ENCODE data around the gene URB2. TPM values are rescaled to one million over a fixed set of nuclear protein-coding genes. Genes with fewer than 3 reads are reported as not detected.
"Not testable (repeated sequence)": the region's sequence is repeated elsewhere in the genome, so short reads cannot be mapped to it uniquely, and the experiment has no call there.

Gene URB2
- total and polyA plus RNA-seq, 2 donors: 3.7 to 7.5 TPM

DNA sequence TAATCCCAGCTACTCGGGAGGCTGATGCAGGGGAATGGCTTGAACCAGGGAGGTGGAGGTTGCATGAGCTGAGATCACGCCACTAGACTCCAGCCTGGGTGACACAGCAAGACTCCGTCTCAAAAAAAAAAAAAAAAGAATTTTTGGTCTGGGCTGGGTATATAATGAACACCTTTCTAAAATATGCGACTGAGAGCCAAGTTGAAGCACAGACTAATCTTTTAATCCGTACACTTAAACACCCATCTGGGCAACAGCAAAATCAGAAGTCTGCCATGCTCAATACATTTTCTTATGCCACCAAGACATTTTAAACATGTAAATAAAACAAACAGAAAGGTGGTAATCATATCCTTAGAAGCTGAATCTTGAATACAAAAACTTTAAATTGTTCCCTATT is 35.9 kb upstream of the URB2 start:
- Histone ChIP-seq H3K27ac (ENCODE audit: low read depth in 1 of 2, low read length in 1 of 2) (no peak overlapping the region), H3K9me3 (ENCODE audit: control insufficient read depth in 2 of 2, insufficient read depth in 1 of 2, low read length in 1 of 2) (no peaks in the 10 kb centered on the region), H3K4me1 (ENCODE audit: control insufficient read depth in 2 of 2, insufficient read depth in 2 of 2, low read length in 2 of 2) (no peaks in the 10 kb centered on the region), H3K27me3 (ENCODE audit: control insufficient read depth in 2 of 2, insufficient read depth in 1 of 2, low read length in 1 of 2) (no peaks in the 10 kb centered on the region), H3K36me3 (ENCODE audit: control insufficient read depth in 2 of 2, insufficient read depth in 2 of 2, low read length in 1 of 2) (peaks cover 18 to 29% of the 10 kb centered on the region in 2 donors), H3K4me3 (ENCODE audit: low read length in 2 of 2) (no peak overlapping the region)
- 98% methylated on average over 5 of the region's 5 CpGs for WGBS
- no peak for DNase-seq (ENCODE audit: low read depth in 6 of 9, low spot score in 9 of 9)

GRCh38 chr1:229593800-229594199 is 32.2 kb upstream of the URB2 start:
- WGBS: 99% methylated on average over 12 of the region's 12 CpGs
- H3K27ac ChIP-seq (ENCODE audit: low read depth in 1 of 2, low read length in 1 of 2): no peak overlapping the region
- H3K4me1 ChIP-seq (ENCODE audit: control insufficient read depth in 2 of 2, insufficient read depth in 2 of 2, low read length in 2 of 2): no peaks in the 10 kb centered on the region
- no peak overlapping the region for H3K4me3 ChIP-seq (ENCODE audit: low read length in 2 of 2)
- no peak for DNase-seq (ENCODE audit: low read depth in 6 of 9, low spot score in 9 of 9)
- H3K9me3 ChIP-seq (ENCODE audit: control insufficient read depth in 2 of 2, insufficient read depth in 1 of 2, low read length in 1 of 2): no peaks in the 10 kb centered on the region
- peaks cover 27 to 38% of the 10 kb centered on the region in 2 donors for H3K36me3 ChIP-seq (ENCODE audit: control insufficient read depth in 2 of 2, insufficient read depth in 2 of 2, low read length in 1 of 2)
- no peaks in the 10 kb centered on the region for H3K27me3 ChIP-seq (ENCODE audit: control insufficient read depth in 2 of 2, insufficient read depth in 1 of 2, low read length in 1 of 2)

DNA sequence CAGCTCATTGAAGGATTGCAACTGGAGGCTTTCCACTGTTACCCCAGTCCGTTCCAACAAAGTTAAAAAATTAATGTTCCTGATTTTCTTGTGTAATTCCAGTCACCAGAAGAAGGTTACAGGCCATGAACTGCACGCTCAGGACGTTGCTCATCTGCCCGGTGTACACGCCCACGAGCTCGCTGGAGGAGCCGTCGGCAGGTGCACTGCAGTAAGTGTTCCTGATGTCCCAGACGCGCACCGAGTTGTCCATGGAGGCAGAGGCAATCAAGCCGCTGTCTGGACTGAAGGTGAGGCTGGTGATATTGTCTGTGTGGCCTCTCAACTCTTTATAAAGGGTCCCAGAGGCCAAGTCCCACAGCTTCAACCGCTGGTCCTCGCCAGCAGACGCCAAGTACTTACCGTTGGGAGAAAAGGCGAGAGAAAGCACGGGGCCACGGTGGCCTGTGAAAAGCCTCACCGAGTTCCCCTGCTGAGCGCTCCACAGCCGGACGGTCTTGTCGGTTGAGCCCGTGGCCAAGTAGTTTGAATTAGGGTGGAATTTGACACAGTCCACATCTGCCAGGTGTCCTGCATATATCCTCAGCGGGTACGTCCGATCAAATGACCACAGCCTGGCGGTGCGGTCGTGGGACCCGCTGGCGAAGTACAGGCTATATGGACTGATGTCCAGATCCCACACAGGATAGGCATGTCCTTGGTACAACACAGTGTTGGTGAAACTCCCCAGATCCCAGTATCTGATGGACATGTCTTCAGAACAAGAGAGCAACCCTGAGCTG is 31.6 kb upstream of the URB2 start:
- peaks cover 27 to 40% of the 10 kb centered on the region in 2 donors for H3K36me3 ChIP-seq (ENCODE audit: control insufficient read depth in 2 of 2, insufficient read depth in 2 of 2, low read length in 1 of 2)
- DNase-seq (ENCODE audit: low read depth in 6 of 9, low spot score in 9 of 9): no peak
- no peaks in the 10 kb centered on the region for H3K27me3 ChIP-seq (ENCODE audit: control insufficient read depth in 2 of 2, insufficient read depth in 1 of 2, low read length in 1 of 2)
- 98% methylated on average over 34 of the region's 34 CpGs for WGBS
- no peaks in the 10 kb centered on the region for H3K4me1 ChIP-seq (ENCODE audit: control insufficient read depth in 2 of 2, insufficient read depth in 2 of 2, low read length in 2 of 2)
- no peak overlapping the region for H3K27ac ChIP-seq (ENCODE audit: low read depth in 1 of 2, low read length in 1 of 2)
- H3K9me3 ChIP-seq (ENCODE audit: control insufficient read depth in 2 of 2, insufficient read depth in 1 of 2, low read length in 1 of 2): no peaks in the 10 kb centered on the region
- no peak overlapping the region for H3K4me3 ChIP-seq (ENCODE audit: low read length in 2 of 2)

DNA sequence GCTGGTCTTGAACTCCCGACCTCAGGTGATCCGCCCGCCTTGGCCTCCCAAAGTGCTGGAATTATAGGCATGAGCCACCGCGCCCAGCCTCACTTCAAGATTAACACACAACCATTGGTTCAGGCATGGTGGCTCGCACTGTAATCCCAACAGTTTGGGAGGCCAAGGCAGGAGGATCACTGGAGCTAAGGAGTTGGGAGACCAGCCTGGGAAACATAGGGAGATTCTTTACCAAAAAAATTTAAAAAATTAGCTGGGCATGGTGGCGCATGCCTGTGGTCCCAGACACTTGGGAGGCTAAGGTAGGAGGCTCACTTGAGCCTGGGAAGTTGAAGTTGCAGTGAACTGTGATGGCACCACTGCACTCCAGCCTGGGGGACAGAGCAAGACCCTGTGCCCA is 30.2 kb upstream of the URB2 start:
- peaks cover 30 to 54% of the 10 kb centered on the region in 2 donors for H3K36me3 ChIP-seq (ENCODE audit: control insufficient read depth in 2 of 2, insufficient read depth in 2 of 2, low read length in 1 of 2)
- DNase-seq (ENCODE audit: low read depth in 6 of 9, low spot score in 9 of 9); H3K4me1 ChIP-seq (ENCODE audit: control insufficient read depth in 2 of 2, insufficient read depth in 2 of 2, low read length in 2 of 2); H3K9me3 ChIP-seq (ENCODE audit: control insufficient read depth in 2 of 2, insufficient read depth in 1 of 2, low read length in 1 of 2); H3K4me3 ChIP-seq (ENCODE audit: low read length in 2 of 2); H3K27me3 ChIP-seq (ENCODE audit: control insufficient read depth in 2 of 2, insufficient read depth in 1 of 2, low read length in 1 of 2); H3K27ac ChIP-seq (ENCODE audit: low read depth in 1 of 2, low read length in 1 of 2): not testable (repeated sequence)
- 98% methylated on average over 7 of the region's 7 CpGs for WGBS

DNA sequence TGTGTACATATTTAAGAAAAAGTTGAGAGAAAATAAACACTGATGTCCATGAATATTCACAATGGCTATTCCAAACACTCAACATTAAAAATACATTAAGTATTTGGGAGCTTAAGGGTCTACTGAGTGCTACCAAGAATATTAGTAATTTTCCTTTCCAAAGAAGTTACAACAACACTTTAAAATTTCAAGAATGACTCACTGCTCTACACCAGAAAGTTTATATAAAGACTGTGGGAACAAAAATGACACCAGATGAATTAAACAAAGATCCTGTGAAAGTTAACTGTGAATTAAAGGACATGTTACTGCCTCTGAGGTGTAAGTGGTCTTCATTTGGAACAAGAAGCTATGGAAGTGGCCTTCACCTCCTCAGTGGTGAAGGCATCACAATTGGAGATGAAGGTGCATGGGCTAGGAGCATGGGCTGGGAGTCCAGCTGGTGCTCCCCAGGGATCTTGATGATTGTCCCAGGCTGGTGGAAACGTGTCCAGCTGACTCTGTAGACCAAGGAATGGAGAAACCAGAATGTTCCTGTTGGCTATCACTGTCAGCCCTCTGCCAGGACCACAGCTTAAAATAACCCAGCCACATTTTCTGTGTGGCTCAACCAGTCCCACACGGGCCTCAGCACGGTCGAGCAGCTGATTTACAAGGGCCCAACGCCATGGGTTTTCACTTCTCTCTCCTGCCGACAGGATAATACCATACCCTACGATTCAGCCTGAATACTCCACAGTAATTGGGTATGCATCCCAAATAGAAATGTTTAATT is 28.9 kb upstream of the URB2 start:
- Histone ChIP-seq H3K4me3 (ENCODE audit: low read length in 2 of 2) (no peak overlapping the region), H3K36me3 (ENCODE audit: control insufficient read depth in 2 of 2, insufficient read depth in 2 of 2, low read length in 1 of 2) (peaks cover 38 to 63% of the 10 kb centered on the region in 2 donors), H3K4me1 (ENCODE audit: control insufficient read depth in 2 of 2, insufficient read depth in 2 of 2, low read length in 2 of 2) (no peaks in the 10 kb centered on the region), H3K27me3 (ENCODE audit: control insufficient read depth in 2 of 2, insufficient read depth in 1 of 2, low read length in 1 of 2) (no peaks in the 10 kb centered on the region), H3K9me3 (ENCODE audit: control insufficient read depth in 2 of 2, insufficient read depth in 1 of 2, low read length in 1 of 2) (no peaks in the 10 kb centered on the region), H3K27ac (ENCODE audit: low read depth in 1 of 2, low read length in 1 of 2) (no peak overlapping the region)
- WGBS: 94% methylated on average over 7 of the region's 7 CpGs
- DNase-seq (ENCODE audit: low read depth in 6 of 9, low spot score in 9 of 9): no peak

GRCh38 chr1:229597877-229598276 is 28.2 kb upstream of the URB2 start:
- DNase-seq (ENCODE audit: low read depth in 6 of 9, low spot score in 9 of 9): no peak
- no peak overlapping the region for H3K27ac ChIP-seq (ENCODE audit: low read depth in 1 of 2, low read length in 1 of 2)
- no peaks in the 10 kb centered on the region for H3K27me3 ChIP-seq (ENCODE audit: control insufficient read depth in 2 of 2, insufficient read depth in 1 of 2, low read length in 1 of 2)
- no peaks in the 10 kb centered on the region for H3K9me3 ChIP-seq (ENCODE audit: control insufficient read depth in 2 of 2, insufficient read depth in 1 of 2, low read length in 1 of 2)
- H3K4me1 ChIP-seq (ENCODE audit: control insufficient read depth in 2 of 2, insufficient read depth in 2 of 2, low read length in 2 of 2): no peaks in the 10 kb centered on the region
- H3K4me3 ChIP-seq (ENCODE audit: low read length in 2 of 2): no peak overlapping the region
- H3K36me3 ChIP-seq (ENCODE audit: control insufficient read depth in 2 of 2, insufficient read depth in 2 of 2, low read length in 1 of 2): peaks cover 40 to 66% of the 10 kb centered on the region in 2 donors
- 91% methylated on average over 3 of the region's 3 CpGs for WGBS

DNA sequence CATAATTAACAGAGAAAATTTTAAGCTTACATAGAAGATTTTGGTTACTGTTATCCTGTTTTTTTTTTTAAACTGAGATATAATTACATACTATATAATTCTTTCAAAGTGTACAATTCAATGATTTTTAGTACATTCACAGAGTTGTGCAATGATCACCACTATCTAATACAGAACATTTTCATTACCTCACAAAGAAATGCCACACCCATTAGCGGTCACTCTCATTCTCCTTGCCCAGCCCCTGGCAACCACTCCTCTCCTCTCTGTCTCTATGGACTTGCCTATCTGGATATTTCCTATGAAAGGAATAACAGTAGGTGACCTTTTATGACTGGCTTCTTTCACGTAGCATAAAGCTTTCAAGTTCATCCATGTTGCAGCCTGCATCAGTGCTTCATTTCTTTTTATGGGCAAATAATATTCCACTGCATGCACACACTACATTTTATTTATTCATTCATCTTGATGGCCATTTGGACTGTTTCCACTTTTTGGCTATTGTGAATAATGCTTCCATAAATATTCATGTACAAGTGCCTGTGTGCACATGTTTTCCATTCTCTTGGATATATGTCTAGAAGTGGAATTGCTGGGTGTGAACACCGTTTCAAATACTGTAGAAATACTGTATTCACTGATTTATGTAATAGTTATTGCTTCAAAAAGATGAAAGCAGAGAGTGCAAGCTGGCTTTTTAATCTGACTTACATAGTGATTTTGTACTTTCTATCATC is 26.7 kb upstream of the URB2 start:
- WGBS: 98% methylated on average over 3 of the region's 3 CpGs
- no peaks in the 10 kb centered on the region for H3K4me1 ChIP-seq (ENCODE audit: control insufficient read depth in 2 of 2, insufficient read depth in 2 of 2, low read length in 2 of 2)
- H3K27me3 ChIP-seq (ENCODE audit: control insufficient read depth in 2 of 2, insufficient read depth in 1 of 2, low read length in 1 of 2): no peaks in the 10 kb centered on the region
- no peak overlapping the region for H3K27ac ChIP-seq (ENCODE audit: low read depth in 1 of 2, low read length in 1 of 2)
- peaks cover 34 to 57% of the 10 kb centered on the region in 2 donors for H3K36me3 ChIP-seq (ENCODE audit: control insufficient read depth in 2 of 2, insufficient read depth in 2 of 2, low read length in 1 of 2)
- H3K9me3 ChIP-seq (ENCODE audit: control insufficient read depth in 2 of 2, insufficient read depth in 1 of 2, low read length in 1 of 2): no peaks in the 10 kb centered on the region
- no peak overlapping the region for H3K4me3 ChIP-seq (ENCODE audit: low read length in 2 of 2)
- no peak for DNase-seq (ENCODE audit: low read depth in 6 of 9, low spot score in 9 of 9)

DNA sequence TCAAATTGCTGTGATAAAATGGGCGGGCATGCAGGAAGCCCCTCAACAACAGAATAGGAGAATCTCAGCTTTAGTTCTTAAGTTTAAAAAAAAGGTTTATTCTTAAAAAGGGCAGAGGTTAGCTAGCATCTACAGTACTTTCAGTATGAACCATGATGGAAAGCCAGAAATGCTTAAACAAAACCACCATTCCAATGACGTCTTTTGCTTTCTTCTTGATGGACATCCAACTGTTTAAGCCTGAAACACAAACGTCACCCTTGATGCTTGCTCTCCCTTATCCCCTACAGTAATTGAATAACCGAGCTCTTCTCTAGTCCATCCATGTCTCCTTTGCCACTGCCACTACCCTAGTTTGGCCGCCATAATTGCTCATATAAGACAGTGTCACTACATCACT is 25.8 kb upstream of the URB2 start:
- Histone ChIP-seq H3K4me3 (ENCODE audit: low read length in 2 of 2) (no peak overlapping the region), H3K9me3 (ENCODE audit: control insufficient read depth in 2 of 2, insufficient read depth in 1 of 2, low read length in 1 of 2) (no peaks in the 10 kb centered on the region), H3K4me1 (ENCODE audit: control insufficient read depth in 2 of 2, insufficient read depth in 2 of 2, low read length in 2 of 2) (no peaks in the 10 kb centered on the region), H3K27me3 (ENCODE audit: control insufficient read depth in 2 of 2, insufficient read depth in 1 of 2, low read length in 1 of 2) (no peaks in the 10 kb centered on the region), H3K27ac (ENCODE audit: low read depth in 1 of 2, low read length in 1 of 2) (no peak overlapping the region), H3K36me3 (ENCODE audit: control insufficient read depth in 2 of 2, insufficient read depth in 2 of 2, low read length in 1 of 2) (peaks cover 29 to 52% of the 10 kb centered on the region in 2 donors)
- 98% methylated on average over 5 of the region's 5 CpGs for WGBS
- no peak for DNase-seq (ENCODE audit: low read depth in 6 of 9, low spot score in 9 of 9)

Data from thymus (tissue), 11 donors.